ENCODE data around the gene ATP5IF1.

ATP5IF1 gene

DNA sequence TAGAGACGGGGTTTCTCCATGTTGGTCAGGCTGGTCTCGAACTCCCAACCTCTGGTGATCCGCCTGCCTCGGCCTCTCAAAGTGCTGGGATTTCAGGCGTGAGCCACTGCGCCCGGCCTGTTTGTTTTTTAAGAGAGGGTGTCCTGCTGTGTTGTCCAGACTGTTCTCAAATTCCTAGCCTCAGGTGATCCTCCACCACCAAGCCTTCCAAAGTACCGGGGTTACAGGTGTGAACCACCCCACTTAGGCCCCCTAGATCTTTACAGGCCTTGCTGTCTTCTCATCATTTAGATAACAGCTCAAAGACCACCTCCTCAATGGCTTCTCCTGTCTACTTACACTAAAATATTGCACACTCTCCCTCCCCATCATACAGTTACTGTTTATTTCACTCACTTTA is 29.7 kb downstream of the ATP5IF1 start:
- in situ Hi-C loops (cut with HindIII; ENCODE audit: low sequenced_read_pairs) = loop anchor here (25.0 kb wide), 1 partner anchor 347 kb away; no protein-coding TSS in a partner anchor
- TF ChIP-seq, protein P1, sequence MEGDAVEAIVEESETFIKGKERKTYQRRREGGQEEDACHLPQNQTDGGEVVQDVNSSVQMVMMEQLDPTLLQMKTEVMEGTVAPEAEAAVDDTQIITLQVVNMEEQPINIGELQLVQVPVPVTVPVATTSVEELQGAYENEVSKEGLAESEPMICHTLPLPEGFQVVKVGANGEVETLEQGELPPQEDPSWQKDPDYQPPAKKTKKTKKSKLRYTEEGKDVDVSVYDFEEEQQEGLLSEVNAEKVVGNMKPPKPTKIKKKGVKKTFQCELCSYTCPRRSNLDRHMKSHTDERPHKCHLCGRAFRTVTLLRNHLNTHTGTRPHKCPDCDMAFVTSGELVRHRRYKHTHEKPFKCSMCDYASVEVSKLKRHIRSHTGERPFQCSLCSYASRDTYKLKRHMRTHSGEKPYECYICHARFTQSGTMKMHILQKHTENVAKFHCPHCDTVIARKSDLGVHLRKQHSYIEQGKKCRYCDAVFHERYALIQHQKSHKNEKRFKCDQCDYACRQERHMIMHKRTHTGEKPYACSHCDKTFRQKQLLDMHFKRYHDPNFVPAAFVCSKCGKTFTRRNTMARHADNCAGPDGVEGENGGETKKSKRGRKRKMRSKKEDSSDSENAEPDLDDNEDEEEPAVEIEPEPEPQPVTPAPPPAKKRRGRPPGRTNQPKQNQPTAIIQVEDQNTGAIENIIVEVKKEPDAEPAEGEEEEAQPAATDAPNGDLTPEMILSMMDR (IDR thresholded peaks at IDR 0.05; ENCODE audit: low read depth, low read length, missing control alignments) = no peak
- no peak for DNase-seq (ENCODE audit: low read depth)
- H3K4me3 ChIP-seq (ENCODE audit: low read depth, low read length) = no peak overlapping the region

DNA sequence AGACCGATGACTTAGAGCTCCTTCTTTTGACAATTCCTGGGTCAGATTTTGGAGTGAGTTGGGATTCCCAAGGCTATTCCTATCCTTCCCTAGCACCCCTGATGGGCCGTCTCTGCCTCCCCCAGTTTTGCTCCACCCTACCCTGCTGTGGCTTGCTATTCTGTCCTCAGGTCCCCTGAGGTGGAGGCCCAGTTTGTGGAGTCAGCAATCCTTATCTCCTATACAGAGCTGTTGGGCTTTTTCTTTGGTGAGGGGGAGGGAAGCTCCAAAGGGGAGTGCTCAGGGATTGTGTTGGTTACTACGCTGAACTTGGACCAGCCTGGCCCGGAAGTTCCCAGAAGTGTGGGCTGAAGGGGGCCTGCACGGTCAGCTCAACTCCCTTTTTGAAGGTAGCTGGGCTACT is 31.0 kb downstream of the ATP5IF1 start:
- no peak overlapping the region for H3K4me3 ChIP-seq (ENCODE audit: low read depth, low read length)

DNA sequence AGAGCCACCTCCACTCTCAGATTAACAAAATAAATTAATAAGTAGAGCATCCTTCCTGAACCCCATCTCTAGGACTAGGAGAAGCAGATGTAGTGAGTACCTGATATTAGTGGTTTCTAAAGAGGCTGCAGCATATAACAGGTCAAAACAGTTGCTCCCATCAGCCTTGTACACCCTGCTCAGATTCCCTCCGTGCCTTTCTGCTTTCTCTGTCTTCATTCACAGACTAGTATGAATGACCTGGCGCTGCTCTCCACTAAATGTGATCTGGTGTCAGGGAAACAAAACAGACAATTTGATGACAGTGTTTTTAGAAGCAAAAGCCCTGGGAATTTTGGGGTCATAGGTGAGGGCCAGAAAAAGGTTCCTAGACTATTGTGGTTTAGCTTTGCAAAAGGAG is 31.7 kb downstream of the ATP5IF1 start:
- TF ChIP-seq, protein P1 (IDR thresholded peaks at IDR 0.05; ENCODE audit: low read depth, low read length, missing control alignments) = no peak
- in situ Hi-C loops (cut with HindIII; ENCODE audit: low sequenced_read_pairs) = loop anchor here (25.0 kb wide), 1 partner anchor 345 kb away; no protein-coding TSS in a partner anchor
- DNase-seq (ENCODE audit: low read depth) = no peak
- H3K4me3 ChIP-seq (ENCODE audit: low read depth, low read length) = no peak overlapping the region

More for the DNA sequence above, 31.0 kb downstream of the ATP5IF1 start:
- TF ChIP-seq, protein P1 (IDR thresholded peaks at IDR 0.05; ENCODE audit: low read depth, low read length, missing control alignments) = no peak
- no peak for DNase-seq (ENCODE audit: low read depth)
- in situ Hi-C loops (cut with HindIII; ENCODE audit: low sequenced_read_pairs) = loop anchor here (25.0 kb wide), 1 partner anchor 345 kb away; no protein-coding TSS in a partner anchor

DNA sequence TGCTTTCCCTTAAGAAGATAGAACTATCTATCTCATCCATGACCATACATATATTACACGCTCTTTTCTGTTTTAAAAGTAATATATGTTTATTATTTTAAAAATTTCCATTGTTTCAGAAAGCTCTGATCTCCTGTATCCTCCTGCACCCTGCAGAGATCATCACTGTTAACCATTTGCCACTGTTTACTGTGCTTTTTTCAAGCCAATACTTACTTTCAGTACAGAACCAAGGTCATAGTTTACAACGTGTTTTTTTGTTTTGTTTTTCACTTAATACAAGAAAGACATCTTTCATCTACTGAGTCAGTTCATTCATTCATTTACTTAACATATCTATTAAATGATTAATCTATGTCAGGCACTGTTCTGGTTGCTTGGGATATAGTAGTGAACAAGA is 33.6 kb downstream of the ATP5IF1 start:
- in situ Hi-C loops (cut with HindIII; ENCODE audit: low sequenced_read_pairs) = loop anchor here (25.0 kb wide), 1 partner anchor 343 kb away; no protein-coding TSS in a partner anchor

DNA sequence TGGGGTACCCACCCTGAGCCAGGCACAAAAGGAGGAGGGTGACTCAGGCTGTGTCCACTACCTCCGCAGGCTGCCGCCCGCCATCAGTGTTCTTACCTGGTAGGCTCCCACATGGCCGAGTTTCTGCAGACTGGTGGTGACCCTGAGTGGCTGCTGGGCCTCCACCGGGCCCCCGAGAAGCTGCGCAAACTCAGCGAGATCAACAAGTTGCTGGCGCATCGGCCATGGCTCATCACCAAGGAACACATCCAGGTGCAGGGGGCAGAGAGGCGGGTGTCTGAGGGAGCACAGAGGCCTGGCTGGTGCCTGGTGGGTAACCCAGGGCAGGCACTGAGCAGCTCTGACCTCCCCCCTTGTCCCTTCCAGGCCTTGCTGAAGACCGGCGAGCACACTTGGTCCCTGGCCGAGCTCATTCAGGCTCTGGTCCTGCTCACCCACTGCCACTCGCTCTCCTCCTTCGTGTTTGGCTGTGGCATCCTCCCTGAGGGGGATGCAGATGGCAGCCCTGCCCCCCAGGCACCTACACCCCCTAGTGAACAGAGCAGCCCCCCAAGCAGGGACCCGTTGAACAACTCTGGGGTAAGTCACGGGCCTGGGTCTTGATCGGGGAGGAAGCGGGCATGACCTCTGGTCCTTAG is 36.4 kb downstream of the ATP5IF1 start:
- TF ChIP-seq, protein P1 (IDR thresholded peaks at IDR 0.05; ENCODE audit: low read depth, low read length, missing control alignments) = no peak
- in situ Hi-C loops (cut with HindIII; ENCODE audit: low sequenced_read_pairs) = loop anchor here (25.0 kb wide), 1 partner anchor 340 kb away; no protein-coding TSS in a partner anchor
- no peak for DNase-seq (ENCODE audit: low read depth)
- no peak overlapping the region for H3K4me3 ChIP-seq (ENCODE audit: low read depth, low read length)

More for the DNA sequence above, 33.6 kb downstream of the ATP5IF1 start:
- H3K4me3 ChIP-seq (ENCODE audit: low read depth, low read length) = no peak overlapping the region
- TF ChIP-seq, protein P1 (IDR thresholded peaks at IDR 0.05; ENCODE audit: low read depth, low read length, missing control alignments) = no peak
- DNase-seq (ENCODE audit: low read depth) = no peak

DNA sequence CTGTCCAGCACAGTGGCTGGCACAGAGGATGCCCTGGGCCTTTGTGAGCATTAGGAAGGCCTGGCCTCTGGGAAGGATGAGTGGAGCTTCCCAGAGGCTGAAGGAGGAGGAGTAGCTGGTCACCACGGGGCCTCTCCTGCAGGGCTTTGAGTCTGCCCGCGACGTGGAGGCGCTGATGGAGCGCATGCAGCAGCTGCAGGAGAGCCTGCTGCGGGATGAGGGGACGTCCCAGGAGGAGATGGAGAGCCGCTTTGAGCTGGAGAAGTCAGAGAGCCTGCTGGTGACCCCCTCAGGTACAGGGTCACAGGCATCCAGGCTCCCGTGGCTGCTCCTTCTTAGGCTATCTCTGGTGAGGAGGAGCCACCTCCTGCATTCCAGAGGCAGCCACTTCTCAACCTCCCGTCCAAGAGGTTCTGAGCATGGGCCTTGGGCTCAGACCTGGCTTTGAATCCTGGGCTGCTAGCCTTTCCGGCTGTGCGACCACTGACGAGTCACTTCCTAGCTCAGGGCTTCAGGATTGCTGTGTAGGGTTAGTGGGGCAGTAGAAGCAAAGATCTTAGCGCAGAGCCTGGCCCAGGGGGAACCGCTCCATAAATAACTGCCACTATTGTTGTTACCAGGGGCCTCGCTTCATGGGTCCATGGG is 37.4 kb downstream of the ATP5IF1 start:
- in situ Hi-C loops (cut with HindIII; ENCODE audit: low sequenced_read_pairs) = loop anchor here (25.0 kb wide), 1 partner anchor 339 kb away; no protein-coding TSS in a partner anchor
- TF ChIP-seq, protein P1 (IDR thresholded peaks at IDR 0.05; ENCODE audit: low read depth, low read length, missing control alignments) = no peak
- DNase-seq (ENCODE audit: low read depth) = no peak
- H3K4me3 ChIP-seq (ENCODE audit: low read depth, low read length) = no peak overlapping the region

Data from astrocyte of the cerebellum (primary cell).